ENCODE data around the gene ZC3H6.
"Not testable (repeated sequence)": the region's sequence is repeated elsewhere in the genome, so short reads cannot be mapped to it uniquely, and the experiment has no call there.

Gene ZC3H6

DNA sequence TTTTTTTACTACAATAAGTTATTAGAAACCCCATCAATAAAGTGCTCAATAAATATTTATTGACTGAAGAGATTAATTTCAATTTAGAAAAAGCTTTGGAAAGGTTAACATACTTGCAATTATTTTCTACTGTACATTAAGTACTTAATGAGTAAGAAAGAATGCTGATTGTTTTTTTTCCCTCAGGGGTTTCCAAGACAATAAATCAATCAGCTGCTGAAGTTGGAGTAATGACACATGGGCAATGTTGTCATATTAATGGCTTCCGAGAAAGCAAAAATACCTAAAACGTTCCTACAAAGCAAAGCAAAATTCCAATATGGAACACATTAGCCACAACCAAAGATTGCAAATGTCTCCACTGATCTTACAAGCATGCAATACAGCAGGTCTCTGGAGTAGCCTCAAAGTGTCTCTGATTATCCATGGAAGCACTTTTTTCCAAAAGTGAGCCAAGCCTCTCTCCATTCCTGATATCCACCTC is 66.7 kb downstream of the ZC3H6 start:
- TF ChIP-seq, protein P1, sequence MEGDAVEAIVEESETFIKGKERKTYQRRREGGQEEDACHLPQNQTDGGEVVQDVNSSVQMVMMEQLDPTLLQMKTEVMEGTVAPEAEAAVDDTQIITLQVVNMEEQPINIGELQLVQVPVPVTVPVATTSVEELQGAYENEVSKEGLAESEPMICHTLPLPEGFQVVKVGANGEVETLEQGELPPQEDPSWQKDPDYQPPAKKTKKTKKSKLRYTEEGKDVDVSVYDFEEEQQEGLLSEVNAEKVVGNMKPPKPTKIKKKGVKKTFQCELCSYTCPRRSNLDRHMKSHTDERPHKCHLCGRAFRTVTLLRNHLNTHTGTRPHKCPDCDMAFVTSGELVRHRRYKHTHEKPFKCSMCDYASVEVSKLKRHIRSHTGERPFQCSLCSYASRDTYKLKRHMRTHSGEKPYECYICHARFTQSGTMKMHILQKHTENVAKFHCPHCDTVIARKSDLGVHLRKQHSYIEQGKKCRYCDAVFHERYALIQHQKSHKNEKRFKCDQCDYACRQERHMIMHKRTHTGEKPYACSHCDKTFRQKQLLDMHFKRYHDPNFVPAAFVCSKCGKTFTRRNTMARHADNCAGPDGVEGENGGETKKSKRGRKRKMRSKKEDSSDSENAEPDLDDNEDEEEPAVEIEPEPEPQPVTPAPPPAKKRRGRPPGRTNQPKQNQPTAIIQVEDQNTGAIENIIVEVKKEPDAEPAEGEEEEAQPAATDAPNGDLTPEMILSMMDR (conservative IDR thresholded peaks at IDR 0.05; ENCODE audit: low read depth, low read length) = no peak
- H3K4me3 ChIP-seq (ENCODE audit: low read length) = no peak overlapping the region
- no peak for DNase-seq (ENCODE audit: low read depth)

DNA sequence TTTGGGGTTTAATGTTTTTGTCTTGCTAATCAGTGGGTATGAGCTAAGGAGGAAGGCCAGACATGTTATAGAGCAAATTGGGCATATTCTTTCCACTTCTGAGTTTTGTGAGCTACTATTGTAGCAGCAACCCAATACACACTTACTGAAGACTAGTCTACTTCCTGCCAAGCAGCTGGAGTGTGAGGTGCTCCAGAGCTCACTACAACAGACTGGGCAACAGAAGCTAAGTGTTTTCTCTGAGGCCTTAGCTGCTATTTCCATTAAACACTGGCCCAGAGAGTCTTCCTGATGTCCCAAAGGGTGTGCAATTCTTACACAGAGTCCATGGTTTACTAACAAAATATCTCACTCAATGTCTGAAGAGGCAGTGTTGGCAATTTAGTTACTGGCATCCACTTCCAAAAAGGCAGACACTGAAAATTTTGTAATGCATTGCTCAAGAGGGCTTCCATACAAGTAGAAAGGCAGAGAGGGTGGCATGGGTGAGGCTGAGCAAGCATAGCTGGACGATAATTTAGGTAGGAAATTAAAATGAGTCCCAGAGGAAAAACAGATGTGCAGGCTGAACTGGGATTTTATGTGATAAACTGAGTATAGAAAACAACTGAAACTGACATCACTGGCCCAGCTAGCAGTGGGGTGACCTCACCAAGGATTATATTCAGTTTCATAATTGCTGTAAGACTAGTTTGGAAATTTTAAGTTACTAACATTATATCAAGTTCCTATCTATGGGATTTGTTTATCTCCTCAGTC is 68.6 kb downstream of the ZC3H6 start:
- TF ChIP-seq, protein P1 (conservative IDR thresholded peaks at IDR 0.05; ENCODE audit: low read depth, low read length) = no peak
- DNase-seq (ENCODE audit: low read depth) = no peak
- H3K4me3 ChIP-seq (ENCODE audit: low read length) = no peak overlapping the region

DNA sequence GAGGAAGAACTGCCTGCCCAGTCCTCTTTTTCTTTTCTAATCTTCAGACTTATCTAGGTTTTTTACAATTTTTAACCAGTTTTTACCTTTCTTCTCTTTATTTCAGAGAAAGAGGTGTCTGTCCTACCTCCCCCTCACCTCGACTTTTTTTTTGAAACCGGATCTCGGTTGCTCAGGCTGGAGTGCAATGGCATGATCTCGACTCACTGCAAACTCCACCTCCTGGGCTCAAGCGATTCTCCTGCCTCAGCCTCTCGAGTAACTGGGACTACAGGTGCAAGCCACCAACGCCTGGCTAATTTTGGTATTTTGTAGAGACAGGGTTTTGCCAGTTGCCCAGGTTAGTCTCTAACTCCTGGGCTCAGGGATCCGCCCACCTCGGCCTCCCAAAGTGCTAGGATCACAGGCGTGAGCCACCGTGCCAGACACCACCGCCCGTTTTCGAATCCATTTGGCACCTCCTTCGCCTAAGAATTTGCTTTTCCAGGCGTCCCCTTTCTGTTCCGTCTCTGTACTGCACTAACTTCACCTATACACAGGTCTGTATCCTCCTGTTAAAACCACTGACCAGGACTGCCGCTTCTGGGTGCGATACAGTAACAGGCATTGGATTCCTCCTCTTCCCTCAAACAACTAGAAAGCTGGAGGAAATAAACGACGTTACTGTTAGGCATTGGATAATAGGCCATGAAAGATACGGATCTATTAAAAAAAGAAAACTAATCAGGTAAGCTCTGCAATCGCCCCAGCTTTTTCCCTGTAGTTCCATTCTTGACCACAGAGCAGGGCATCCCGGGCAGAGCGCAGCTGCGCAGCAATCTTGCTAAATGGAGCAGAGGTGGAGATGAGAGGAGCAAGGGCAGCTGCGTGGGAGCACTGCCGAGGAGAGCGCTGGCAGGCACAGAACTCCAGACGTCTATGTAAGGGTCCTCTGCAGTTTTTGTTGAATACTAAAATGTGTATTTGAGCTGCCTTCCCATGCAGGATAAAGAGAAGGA is 69.9 kb downstream of the ZC3H6 start:
- H3K4me3 ChIP-seq (ENCODE audit: low read length) = no peak overlapping the region
- DNase-seq (ENCODE audit: low read depth) = no peak
- TF ChIP-seq, protein P1 (conservative IDR thresholded peaks at IDR 0.05; ENCODE audit: low read depth, low read length) = peak; percentile 13

DNA sequence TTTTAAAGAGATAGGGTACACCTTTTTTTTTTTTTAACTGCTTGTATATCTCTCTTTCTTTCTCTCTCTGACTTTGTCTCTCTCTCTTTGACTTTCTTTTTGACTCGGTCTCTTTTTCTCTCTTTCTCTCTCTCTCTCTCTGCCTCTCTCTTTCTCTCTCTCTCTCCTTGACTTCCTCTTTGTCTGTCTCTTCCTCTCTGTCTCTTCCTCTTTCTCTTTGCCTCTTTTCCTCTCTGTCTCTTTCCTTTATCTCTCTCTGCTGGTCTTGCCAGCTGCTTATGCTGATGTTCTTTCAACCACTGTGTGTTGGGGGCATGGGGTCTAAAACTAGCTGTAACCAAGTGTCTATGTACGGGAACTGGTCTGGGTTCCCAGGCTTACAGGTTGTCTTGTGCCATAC is 76.9 kb downstream of the ZC3H6 start:
- DNase-seq (ENCODE audit: low read depth); H3K4me3 ChIP-seq (ENCODE audit: low read length): not testable (repeated sequence)

DNA sequence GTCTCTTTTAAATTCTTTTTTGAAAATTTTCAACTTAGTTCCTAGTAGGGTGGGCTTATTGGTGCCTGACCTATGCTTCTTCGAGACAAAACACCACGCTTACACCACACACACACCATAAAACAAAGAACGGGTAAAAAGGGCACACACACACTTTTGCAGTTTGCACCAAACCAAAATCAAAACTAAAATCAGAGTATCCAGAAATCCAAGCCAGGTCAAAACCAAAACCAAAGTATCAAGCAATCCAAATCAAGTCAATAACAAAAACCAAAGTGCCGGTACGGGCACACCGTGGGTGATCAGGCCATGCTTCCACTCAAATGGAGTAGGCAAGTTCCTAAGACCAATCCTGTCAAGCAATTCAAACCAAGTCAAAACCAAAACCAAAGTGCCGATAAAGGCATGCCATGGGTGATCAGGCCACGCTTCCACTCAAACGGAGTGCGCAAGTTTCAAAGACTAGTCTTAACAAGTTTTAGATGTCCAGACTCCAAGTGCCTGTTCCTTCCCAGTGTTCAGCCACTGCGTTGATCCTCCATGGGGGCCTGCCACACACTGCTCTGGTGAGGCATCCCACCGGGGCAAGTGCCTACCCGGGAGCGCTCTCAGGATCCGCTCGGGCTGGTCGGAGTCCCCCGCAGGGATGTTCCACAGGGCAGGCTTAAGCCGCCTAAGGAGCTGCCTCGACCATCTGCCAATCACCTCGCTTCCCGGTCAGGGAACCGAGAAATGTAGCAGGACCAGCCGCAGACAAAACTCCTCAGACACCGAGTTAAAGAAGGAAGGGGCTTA is 77.6 kb downstream of the ZC3H6 start:
- not testable (repeated sequence) for DNase-seq (ENCODE audit: low read depth); H3K4me3 ChIP-seq (ENCODE audit: low read length)

DNA sequence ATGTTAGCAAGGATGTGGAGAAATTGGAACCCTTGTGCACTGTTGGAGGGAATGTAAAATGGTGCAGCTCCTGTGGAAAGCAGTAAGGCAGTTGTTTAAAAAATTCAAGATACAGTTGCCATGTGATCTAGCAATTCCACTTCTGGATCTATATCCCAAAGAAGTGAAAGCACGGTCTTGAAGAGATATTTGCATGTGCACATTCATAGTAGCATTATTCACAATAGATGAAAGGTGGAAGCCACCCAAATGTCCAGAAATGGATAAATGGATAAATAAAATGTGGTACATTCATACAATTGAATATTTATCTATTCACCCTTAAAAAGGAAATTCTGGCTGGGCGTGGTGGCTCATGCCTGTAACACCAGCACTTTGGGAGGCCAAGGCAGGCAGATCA is 78.9 kb downstream of the ZC3H6 start:
- not testable (repeated sequence) for H3K4me3 ChIP-seq (ENCODE audit: low read length); DNase-seq (ENCODE audit: low read depth)

DNA sequence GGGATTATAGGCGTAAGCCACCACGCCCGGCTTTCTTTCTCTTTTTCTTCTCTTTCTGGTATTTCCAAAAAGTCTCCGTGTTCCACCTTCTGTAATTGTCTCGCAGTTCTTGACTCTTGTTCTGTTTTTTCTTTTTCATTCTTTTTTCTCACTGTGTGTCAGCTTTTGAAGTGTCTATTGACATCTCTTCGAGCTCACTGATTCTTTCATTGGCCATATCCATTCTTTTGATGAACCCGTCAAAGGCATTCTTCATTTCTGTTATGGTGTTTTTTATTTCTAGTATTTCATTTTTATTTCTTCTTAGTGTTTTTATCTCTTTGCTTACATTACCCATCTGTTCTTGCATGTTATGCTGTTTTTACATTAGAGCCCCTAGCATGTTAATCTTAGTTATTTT is 84.7 kb downstream of the ZC3H6 start:
- not testable (repeated sequence) for DNase-seq (ENCODE audit: low read depth); H3K4me3 ChIP-seq (ENCODE audit: low read length)
